IPS-NIHi7 (cell line): ENCODE data around the gene PIP4K2A.
"Not testable (repeated sequence)": the region's sequence is repeated elsewhere in the genome, so short reads cannot be mapped to it uniquely, and the experiment has no call there.

Source experiments
- DNase-seq: peaks from one replicate; pipeline ENCODE4 v3.0.0; 2012; ENCODE audit warnings: mixed read lengths; ENCODE audit errors: extremely low spot score

PIP4K2A gene

GRCh38 chr10:22554461-22555182 is 159.8 kb downstream of the PIP4K2A start:
- no peak for DNase-seq

- no peak for DNase-seq
Measured at GRCh38 chr10:22553452-22553995, 160.9 kb downstream of the PIP4K2A start.

- no peak for DNase-seq
Measured at GRCh38 chr10:22552888-22553378, 161.4 kb downstream of the PIP4K2A start.

GRCh38 chr10:22551681-22552365 is 162.6 kb downstream of the PIP4K2A start:
- DNase-seq: no peak

GRCh38 chr10:22550732-22551131 is 163.6 kb downstream of the PIP4K2A start:
- peak; percentile 76 for DNase-seq

GRCh38 chr10:22548344-22548743 is 166.0 kb downstream of the PIP4K2A start:
- no peak for DNase-seq

- DNase-seq: no peak
Measured at GRCh38 chr10:22545643-22546042, 168.7 kb downstream of the PIP4K2A start.

DNA sequence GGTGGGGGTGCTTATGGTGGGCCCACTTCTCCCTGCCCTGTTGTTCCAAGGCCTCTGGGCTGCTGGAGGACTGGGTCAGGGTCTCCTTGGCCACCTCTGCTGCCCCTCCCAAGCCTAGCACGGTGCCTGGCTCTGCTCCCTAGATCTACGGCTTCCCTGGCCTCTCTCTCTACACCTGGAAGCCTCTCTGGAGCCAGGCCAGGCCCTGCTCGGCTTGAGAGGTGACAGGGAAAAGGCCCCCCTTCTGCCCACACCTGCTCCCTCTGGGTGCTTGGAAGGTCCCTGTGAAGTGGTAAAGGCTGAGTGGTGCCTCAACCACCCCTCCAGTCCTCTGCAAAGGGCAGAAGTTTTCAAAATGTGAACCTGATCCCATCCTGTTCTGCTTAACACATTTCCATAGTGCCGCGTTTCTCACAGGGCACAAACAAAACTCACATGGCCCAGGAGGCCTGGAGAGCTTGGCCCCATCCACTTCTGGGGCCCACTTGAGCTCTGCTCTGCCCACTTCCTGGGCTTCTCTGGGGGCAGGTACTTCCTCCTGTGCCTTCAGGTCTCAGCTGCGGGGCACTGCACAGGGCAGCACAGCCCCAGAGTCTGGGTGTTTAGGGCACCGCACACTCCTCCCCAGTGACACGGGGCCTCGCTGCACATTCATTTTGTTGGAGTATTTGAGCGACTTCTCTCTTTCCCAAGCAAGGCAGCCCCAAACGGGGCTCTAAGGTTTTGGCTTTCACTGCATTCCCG is 169.9 kb downstream of the PIP4K2A start:
- no peak for DNase-seq

GRCh38 chr10:22542773-22543172 is 171.6 kb downstream of the PIP4K2A start:
- DNase-seq: no peak

- no peak for DNase-seq
Measured at GRCh38 chr10:22541900-22542299, 172.5 kb downstream of the PIP4K2A start.

DNA sequence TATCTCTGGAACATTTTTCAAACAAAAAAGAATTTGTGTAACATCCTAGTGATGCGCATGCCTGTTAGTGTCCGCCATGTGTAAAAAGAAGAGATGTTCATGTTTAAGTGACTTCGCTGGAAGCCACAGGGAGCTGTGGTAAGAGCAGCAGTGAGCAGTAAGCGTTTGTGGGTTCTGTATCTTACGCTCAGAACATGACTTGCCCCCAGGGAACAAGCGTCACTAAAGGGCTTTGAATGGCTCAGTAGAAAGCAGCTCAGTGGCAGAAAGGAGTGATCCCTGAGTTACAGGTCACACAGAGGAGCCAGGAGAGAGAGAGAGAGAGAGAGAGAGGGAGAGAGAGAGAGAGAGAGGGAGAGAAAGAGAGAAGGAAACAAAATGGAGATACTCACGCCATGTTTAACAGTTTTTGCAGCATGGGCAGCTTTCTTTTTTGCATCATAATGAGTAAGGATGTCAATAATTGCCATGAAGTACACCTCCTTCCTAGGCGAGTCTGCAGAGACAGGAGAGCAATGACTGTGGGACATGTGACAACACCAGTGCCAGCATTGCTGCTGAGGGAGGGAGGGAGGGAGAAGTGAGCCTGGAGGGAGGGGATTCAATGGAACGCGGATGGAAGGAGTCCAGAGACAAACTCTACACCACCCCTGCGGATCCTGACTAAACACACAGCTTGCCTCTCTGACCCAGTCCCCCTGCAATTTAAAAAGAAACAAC is 174.6 kb downstream of the PIP4K2A start:
- no peak for DNase-seq

DNA sequence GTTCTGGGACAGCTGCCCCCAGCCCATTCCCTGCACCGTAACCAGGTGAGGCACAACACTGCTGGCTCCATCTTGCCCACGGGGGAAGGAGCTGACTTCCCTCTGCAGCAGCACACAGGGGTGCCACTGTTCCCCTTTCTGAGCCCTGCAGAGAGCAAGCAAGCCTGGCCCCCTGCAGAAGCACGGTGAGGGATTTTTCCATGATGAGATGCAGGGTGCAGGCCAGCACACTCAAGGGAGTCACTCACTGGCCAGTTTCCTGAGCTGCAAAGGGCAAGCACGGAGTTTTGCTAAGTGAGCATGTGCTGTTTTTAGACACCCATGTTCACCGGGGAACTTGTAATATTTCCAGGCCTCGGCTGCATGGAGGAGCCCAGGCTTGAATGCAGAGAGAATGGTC is 176.6 kb downstream of the PIP4K2A start:
- no peak for DNase-seq

- DNase-seq: no peak
Measured at GRCh38 chr10:22536620-22537019, 177.8 kb downstream of the PIP4K2A start.

DNA sequence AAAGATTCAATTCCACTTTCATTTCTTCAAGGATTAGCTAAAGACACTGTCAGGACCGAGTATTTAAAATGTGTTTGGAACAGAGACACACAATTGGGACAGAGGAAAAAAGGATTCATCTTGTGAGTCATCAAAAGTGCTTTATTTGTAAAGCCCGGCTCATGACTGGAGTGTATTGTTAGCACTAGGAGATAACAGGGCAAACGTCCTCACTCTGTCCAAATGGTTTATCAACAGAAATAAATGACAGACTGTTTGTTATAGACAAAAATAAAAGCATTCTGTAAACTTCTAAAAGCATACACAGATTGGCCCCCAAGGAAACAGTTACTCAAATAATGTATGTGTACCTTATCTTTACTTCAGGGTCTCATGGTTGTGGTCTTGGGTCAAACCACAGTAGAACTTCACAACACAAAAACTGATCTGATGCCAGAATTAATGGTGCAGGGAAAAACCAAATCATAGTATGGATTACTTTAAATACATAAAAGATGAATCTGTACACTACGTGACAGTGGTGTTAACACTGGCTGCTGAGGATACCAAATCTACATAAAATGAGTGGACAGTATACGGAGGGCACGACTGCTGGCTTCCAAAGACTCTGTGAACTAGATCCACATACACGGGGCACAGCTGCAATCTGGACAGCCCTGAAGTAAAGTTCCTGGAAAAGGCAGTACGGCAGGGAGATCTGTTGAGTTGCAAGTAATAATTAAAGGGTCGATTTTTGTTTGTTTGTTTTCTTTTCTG is 179.4 kb downstream of the PIP4K2A start:
- DNase-seq: no peak

DNA sequence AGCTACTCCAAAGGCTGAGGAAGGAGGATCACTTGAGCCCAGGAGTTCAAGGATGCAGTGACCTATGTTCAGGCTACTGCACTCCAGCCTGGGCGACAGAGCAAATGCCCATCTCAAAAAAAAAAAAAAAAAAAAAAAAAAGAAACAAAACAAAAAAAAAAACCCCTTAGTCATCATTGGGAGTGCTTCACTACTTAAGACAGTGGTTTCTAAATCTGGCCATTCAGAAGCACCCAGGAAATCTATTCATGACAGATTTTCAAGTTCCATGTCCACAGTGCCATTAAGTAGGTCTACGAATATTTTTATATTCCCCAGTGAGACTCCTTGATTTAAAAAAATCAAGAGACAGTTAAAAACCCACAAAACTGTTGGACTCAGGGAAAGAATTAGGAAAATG is 182.9 kb downstream of the PIP4K2A start:
- no peak for DNase-seq

- DNase-seq: no peak
Measured at GRCh38 chr10:22531008-22531407, 183.4 kb downstream of the PIP4K2A start.

DNA sequence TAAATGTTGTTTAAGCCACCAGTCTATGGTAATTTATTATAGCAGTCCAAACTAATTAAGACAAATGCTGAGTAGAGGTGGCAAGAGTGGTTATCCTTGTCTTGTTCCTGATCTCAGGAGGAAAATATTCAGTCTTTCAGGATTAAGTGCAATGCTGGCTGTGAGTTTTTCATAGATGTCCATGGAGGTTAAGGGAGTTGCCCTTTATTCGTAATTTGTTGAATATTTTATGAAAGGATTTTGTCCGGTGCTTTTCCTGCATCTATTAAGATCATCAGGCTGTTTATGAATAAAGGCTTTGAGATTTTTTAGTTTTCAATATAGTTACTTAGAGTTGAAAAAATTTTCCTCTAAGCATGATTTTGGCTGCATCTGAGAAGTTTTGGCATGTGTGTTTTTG is 186.9 kb downstream of the PIP4K2A start:
- no peak for DNase-seq

DNA sequence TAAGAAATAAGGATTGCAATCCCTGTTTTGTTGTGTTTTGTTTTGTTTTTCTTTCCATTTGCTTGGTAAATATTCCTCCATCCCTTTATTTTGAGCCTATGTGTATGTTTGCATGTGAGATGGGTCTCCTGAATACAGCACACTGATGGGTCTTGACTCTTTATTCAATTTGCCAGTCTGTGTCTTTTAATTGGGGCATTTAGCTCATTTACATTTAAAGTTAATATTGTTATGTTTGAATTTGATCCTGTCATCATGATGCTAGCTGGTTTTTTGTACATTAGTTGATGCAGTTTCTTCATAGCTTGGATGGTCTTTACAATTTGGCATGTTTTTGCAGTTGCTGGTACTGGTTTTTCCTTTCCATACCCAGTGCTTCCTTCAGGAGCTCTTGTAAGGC is 190.0 kb downstream of the PIP4K2A start:
- DNase-seq: not testable (repeated sequence)

DNA sequence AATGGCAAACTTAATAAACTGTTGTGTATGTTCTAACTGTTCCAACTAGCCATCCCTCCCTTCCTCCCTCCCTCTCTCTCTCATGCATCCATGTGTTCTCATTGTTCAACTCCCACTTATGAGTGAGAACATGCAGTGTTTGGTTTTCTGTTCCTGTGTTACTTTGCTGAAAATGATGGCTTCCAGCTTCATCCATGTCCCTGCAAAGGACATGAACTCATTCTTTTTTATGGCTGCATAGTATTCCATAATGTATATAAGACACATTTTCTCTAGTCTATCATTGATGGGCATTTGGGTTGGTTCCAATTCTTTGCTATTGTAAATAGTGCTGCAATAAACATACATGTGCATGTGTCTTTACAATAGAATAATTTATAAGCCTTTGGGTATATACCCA is 193.7 kb downstream of the PIP4K2A start:
- not testable (repeated sequence) for DNase-seq

GRCh38 chr10:22518167-22518724 is 196.1 kb downstream of the PIP4K2A start:
- no peak for DNase-seq

DNA sequence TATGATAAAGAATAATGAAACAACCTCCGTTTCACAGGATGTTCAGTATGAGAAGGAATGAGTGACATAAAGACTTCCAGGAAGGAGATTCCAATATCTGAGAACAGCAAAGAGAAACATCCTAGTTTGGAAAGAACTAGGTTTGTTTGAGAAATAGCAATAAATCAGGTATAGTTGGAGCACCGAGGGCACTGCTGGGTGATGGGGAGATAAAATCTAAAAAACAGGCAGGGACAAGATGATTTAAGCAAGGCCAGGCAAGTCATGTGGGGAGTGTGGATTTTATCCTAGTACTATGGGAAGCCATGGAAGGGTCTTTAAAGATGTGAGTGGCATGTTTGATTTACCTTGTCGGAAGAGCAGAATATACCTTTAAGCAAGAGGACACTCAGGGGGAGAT is 199.4 kb downstream of the PIP4K2A start:
- DNase-seq: no peak
